ENCODE measurements around the gene FAM83E.

The FAM83E gene

DNA sequence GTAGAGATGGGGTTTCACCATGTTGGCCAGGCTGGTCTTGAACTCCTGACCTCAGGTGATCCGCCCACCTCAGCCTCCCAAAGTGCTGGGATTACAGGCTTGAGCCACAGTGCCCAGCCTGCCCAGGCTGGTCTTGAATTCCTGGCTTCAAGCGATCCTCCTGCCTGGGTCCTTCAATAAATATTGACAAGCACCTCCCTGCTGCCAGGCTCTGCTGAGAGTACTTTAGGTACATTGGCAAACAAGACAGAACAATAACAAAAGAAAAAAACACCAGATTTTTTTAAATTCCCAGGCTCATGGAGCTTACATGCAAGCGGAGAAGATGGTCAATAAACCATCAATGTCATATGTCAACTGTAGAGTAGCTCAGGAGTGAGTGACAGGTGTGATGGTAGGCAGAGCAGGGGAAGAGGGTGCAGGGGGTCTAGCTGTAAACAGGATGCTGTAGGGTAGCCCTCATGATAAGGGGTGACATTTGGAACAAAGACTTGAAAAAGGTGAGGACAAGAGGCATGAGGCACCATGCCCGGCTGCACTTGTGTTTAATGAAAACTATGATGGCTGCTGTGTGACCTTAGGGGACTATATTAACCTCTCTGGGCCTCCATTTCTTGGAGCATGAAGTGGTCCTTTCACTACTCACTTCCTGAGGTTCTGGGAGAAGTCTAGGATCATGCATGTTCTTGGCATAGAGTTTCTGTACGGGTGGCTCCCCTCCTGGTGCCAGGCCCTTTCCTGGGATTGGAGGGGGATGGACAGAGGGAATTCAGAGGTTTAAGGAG lies 43.3 kb downstream of the FAM83E start:
- FAIRE-seq, result no peak

GRCh38 chr19:48569814-48570213 lies 45.1 kb downstream of the FAM83E start:
- FAIRE-seq, result no peak

DNA sequence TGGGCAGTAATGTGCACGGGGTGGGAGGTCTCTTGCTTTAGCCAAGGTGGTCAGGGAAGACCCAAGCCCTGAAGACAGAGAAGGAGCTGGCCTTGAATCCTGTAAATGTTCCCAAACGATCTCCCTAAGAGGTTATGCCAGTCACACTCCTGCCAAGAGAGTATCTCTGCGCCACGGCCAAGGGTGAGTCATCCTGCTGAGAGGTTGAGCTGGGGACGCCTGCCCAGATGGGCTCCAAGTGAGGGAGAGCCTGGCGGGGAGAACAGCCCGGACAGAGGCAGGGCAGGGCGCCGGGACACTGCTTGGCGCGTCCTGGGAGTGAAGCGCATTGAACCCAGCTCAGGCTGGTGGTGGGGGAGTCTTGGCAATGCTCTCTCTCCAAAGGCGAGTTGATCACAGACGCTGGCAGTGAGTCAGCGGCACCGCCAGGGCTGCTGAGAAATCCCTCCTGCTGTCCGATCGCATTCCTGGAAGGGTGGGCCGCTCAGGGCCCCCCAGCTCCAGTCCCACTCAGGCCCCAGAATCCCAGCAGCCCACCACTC lies 46.5 kb downstream of the FAM83E start:
- FAIRE-seq, result no peak

- FAIRE-seq, result no peak
Observed at GRCh38 chr19:48565090-48565489, 49.8 kb downstream of the FAM83E start.
